DMS53 treated with DMSO at 0.1 percent for 48 hours (cell line): ENCODE data around the gene SPEM2.

Source experiments
- DNase-seq: peaks from one replicate; lab custom pipeline; 2025; ENCODE audit not compliant: unreplicated experiment; lab: John Stamatoyannopoulos, UW

SPEM2 gene

GRCh38 chr17:7419819-7420610 is 5.4 kb upstream of the SPEM2 start, which contains the start of gene SPEM1:
SPEM1 (plus strand) TSS chr17:7420324; CDS start chr17:7420385, 61 bp downstream.
- DNase-seq = no peak

GRCh38 chr17:7421186-7421585 is 4.2 kb upstream of the SPEM2 start:
- DNase-seq = no peak

GRCh38 chr17:7423679-7424078 is 1.7 kb upstream of the SPEM2 start:
- no peak for DNase-seq

- no peak for DNase-seq
Measured at GRCh38 chr17:7425756-7426155, 340 bp downstream of the SPEM2 start.

DNA sequence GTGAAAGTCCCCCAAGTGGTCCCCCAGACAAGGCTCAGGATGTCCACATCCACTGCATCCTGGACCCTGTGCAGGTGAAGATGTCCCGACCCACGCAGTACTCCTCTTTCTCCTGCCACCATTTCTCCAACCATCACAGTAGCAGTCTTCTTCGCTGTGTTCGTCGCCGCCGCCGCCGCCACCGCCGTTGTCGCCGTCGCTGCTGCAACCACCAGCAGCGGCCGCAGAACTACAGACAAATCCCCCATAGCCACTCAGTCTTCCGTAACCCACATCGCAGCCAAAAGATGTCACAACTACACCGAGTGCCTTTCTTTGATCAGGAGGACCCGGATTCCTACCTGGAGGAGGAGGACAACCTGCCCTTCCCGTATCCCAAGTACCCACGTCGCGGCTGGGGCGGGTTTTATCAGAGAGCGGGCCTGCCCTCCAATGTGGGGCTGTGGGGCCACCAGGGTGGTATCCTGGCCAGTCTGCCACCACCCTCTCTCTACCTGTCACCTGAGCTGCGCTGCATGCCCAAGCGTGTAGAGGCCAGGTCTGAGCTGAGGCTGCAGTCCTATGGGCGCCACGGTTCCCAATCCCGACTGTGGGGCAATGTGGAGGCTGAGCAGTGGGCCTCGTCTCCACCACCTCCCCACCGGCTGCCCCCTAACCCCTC is 917 bp downstream of the SPEM2 start:
- no peak for DNase-seq

GRCh38 chr17:7426896-7427489 is 1.6 kb downstream of the SPEM2 start:
- DNase-seq = no peak

GRCh38 chr17:7427549-7427948 is 2.1 kb downstream of the SPEM2 start:
- DNase-seq = no peak

DNA sequence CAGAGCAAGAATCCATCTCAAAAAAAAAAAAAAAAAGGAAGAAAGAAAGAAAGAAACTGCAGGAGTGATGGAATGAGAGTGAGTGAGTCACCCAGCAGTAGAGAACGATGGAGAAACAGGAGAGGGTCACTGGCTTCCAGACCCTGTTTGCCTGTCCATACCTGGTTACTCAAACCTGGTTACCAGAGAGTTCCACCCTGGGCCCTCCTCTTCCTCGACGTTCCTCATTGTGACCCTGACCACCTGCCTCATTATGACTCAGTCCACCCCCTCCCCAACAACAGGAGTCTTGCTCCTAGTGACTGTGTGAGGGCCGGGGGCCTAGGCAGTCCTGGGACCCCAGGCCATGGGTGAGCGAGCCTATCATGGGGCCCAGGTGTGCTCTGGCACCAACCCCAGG is 3.1 kb downstream of the SPEM2 start, which contains the start of gene SPEM3:
SPEM3 (plus strand) TSS at position 301 of the 400 bp plus-strand sequence; CDS start at position 347, 46 bp downstream.
- no peak for DNase-seq

GRCh38 chr17:7429722-7430121 is 4.3 kb downstream of the SPEM2 start:
- no peak for DNase-seq

GRCh38 chr17:7431231-7431630 is 5.8 kb downstream of the SPEM2 start:
- no peak for DNase-seq

- DNase-seq = no peak
Measured at GRCh38 chr17:7432296-7432695, 6.9 kb downstream of the SPEM2 start.

GRCh38 chr17:7435676-7436555 is 10.5 kb downstream of the SPEM2 start:
- DNase-seq = peak; percentile 82

DNA sequence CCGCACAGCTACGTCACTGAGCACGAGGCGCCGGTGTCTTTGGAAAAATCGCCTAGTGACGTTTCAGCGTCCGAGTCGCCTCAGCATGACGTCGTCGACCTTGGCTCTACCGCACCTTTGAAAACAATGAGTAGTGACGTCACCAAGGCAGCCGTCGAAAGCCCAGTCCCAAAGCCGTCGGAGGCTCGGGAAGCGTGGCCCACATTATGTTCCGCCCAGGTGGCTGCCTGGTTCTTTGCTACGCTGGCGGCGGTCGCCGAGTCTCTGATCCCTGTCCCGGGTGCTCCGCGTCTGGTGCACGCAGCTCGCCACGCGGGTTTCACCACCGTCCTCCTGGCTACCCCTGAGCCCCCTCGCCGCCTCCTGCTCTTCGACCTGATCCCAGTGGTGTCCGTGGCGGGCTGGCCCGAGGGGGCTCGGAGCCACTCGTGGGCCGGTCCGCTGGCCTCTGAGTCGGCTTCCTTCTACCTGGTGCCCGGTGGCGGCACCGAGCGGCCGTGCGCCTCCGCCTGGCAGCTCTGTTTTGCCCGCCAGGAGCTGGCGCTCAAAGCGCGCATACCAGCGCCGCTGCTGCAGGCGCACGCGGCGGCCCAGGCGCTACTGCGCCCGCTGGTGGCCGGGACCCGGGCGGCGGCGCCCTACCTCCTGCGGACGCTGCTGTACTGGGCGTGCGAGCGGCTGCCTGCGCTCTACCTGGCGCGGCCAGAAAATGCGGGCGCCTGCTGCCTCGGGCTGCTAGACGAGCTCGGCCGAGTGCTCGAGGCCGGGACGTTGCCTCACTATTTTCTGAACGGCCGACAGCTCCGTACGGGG is 11.3 kb downstream of the SPEM2 start:
- DNase-seq = peak; percentile 93

DNA sequence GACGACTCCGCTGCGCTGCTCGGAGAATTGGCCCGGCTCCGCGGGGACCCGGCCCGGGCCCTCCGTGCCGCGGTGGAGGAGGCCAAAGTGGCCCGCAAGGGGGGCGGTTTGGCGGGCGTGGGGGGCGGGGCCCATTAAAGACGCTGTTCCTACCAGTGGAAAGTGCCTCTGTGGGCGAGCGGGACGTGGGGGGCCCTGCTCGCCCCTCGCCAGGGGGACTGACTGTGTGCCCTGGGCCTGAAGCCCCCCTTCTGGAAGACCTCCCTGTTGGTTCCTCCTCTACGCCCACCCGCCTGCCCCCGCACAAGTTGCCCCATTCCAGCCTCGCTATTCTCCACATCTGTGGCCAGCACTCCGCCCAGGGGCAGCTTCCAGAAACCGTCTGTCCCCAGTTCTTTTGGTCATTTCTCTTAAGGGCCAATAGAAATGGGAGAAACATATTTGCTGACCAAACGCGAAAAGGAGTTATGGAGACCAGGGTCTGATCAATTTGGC is 12.0 kb downstream of the SPEM2 start:
- DNase-seq = peak; percentile 58

- peak; percentile 79 for DNase-seq
Measured at GRCh38 chr17:7437950-7438614, 12.7 kb downstream of the SPEM2 start.

DNA sequence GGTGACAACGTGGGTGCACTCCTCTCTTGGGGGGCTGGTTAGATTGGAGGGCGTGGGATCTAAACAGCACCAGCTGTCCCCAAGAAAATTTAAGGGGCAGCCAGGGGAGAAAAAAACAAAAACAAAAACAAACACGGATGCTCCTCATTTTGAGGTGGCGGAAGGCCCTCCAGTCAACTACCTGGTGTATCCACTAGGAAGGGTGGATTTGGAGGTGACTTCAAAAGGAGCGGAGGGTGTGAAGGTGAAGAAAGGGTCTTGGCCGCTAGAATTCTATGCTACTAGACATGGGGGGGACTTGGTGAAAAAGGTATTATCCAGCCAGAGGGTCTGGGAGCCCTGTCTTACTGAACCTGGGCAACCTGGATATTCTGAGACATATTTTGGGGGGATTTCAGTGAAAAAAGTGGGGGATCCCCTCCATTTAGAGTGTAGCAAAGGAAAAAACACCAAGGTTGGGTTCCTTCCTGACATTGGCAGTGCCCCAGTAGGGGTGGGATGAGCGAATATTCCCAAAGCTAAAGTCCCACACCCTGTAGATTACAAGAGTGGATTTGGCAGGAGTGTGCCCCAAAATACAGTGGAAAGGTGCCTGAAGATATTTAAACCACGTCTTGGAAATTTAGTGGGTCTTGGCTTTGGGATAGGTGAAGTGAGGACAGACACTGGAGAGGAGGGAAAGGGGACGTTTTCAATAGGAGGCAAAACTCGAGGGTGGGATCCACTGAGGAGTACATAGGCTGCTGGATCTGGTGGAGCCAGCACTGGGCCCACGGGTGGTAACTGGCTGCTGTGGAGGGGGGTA is 13.4 kb downstream of the SPEM2 start:
- no peak for DNase-seq

- DNase-seq = no peak
Measured at GRCh38 chr17:7439462-7440112, 14.2 kb downstream of the SPEM2 start, which contains the start of gene FGF11. FGF11 (plus strand) TSS chr17:7439512; CDS start chr17:7439621, 109 bp downstream.
